Panc1 (cell line): Measurements from ENCODE around the gene FILIP1. TPM values are rescaled to one million over a fixed set of nuclear protein-coding genes. Genes with fewer than 3 reads are reported as not detected.

Source experiments
- ATAC-seq: fragments of 200-7000 bp; cut with Tn5 transposase; 2 replicates; pipeline ENCODE4 v1.9.1; 2020; ENCODE audit warnings: mild to moderate bottlenecking, moderate library complexity
- BruUV-seq: library from RNA; stranded (reverse); fragments of 400-500 nt; replicated peaks from 2 replicates; lab custom pipeline; 2021; lab: Mats Ljungman, UMichigan
- CTCF ChIA-PET: fragments of 300-600 bp; sonication (Branson Sonifier 250); formaldehyde crosslinking; loops from one replicate; lab custom pipeline; 2022; ENCODE audit warnings: antibody characterized with exemption; lab: Charles Lee
- POLR2A ChIA-PET: fragments of 300-600 bp; sonication (Branson Sonifier 250); formaldehyde crosslinking; loops from one replicate; lab custom pipeline; 2022; ENCODE audit warnings: antibody characterized with exemption; lab: Charles Lee
- DNase-seq: peaks from one replicate; pipeline ENCODE4 v3.0.0-alpha.2; 2010; ENCODE audit warnings: low read depth, low spot score
- H3K27ac ChIP-seq: 2 replicates; pipeline ENCODE4 v1.5.1; 2011; ENCODE audit warnings: mild to moderate bottlenecking, low read length, inconsistent platforms
- H3K27me3 ChIP-seq: fragments of 200-500 bp; sonication (Bioruptor generic); 2 replicates; pipeline ENCODE4 v1.6.0; 2014; ENCODE audit warnings: low read length, inconsistent platforms; ENCODE audit not compliant: control insufficient read depth, insufficient read depth
- H3K36me3 ChIP-seq: fragments of 200-500 bp; sonication (Bioruptor generic); 2 replicates; pipeline ENCODE4 v1.5.1; 2014; ENCODE audit warnings: inconsistent platforms, mild to moderate bottlenecking, low read length, moderate library complexity; ENCODE audit not compliant: control insufficient read depth, insufficient read depth
- H3K4me1 ChIP-seq: 2 replicates; pipeline ENCODE4 v1.5.1; 2011; ENCODE audit warnings: inconsistent platforms, mild to moderate bottlenecking, low read length, moderate library complexity; ENCODE audit not compliant: control insufficient read depth, insufficient read depth
- H3K4me3 ChIP-seq, 2 experiments: 2 replicates each; pipeline ENCODE4 v1.5.1; 2011 to 2012; ENCODE audit warnings: low read depth in 2 of 2, low read length in 2 of 2, mild to moderate bottlenecking in 2 of 2, inconsistent platforms in 1 of 2, moderate library complexity in 1 of 2
- H3K9me3 ChIP-seq: fragments of 200-500 bp; sonication (Bioruptor generic); 2 replicates; pipeline ENCODE4 v1.5.1; 2014; ENCODE audit warnings: low read depth, mild to moderate bottlenecking, inconsistent platforms, low read length, moderate library complexity; ENCODE audit not compliant: control insufficient read depth, insufficient read depth
- CTCF ChIP-seq: fragments of 450-650 bp; IDR thresholded peaks from 2 replicates; pipeline ENCODE4 v1.5.1; 2017; ENCODE audit warnings: mild to moderate bottlenecking
- POLR2AphosphoS5 ChIP-seq: IDR thresholded peaks from 2 replicates; pipeline ENCODE4 v1.6.1; 2012; ENCODE audit warnings: mild to moderate bottlenecking, low read depth, low read length, moderate library complexity
- REST ChIP-seq, 2 experiments: IDR thresholded peaks; 2 replicates each; pipeline ENCODE4 v1.6.1; 2011 to 2012; ENCODE audit warnings: low read depth in 2 of 2, control low read depth in 1 of 2, low read length in 1 of 2, mild to moderate bottlenecking in 1 of 2, moderate library complexity in 1 of 2; ENCODE audit not compliant: insufficient read depth in 1 of 2
- SIN3A ChIP-seq: IDR thresholded peaks from 2 replicates; pipeline ENCODE4 v1.6.1; 2012; ENCODE audit warnings: low read depth, mild to moderate bottlenecking, low read length, moderate library complexity, borderline replicate concordance; ENCODE audit not compliant: insufficient read depth
- TCF7L2 ChIP-seq: IDR thresholded peaks from 2 replicates; pipeline ENCODE4 v1.6.1; 2011; ENCODE audit warnings: mild to moderate bottlenecking, low read depth, low read length, inconsistent platforms
- in situ Hi-C: cut with HindIII; loops from 2 replicates; pipeline ENCODE4 v1.10.0; 2016; ENCODE audit warnings: low sequenced_read_pairs, low pct_unique_long_range_greater_than_20kb
- intact Hi-C: fragments of 100-400 bp; cut with micrococcal nuclease; formaldehyde crosslinking; loops from one replicate; pipeline ENCODE4 v1.10.0; 2022; ENCODE audit not compliant: unreplicated experiment
- total RNA-seq: library from RNA; stranded (reverse); gene quantifications from one replicate; pipeline ENCODE4 v1.2.1, GENCODE V29; 2021; ENCODE audit not compliant: unreplicated experiment

The FILIP1 gene
- total RNA-seq, 1 experiment from 2014 or later, result 0.26 TPM

- intact Hi-C loops, result no loop called here
- H3K9me3 ChIP-seq, result no peaks in the 10 kb centered on the region
- TF ChIP-seq POLR2AphosphoS5 (no peak), SIN3A (no peak), TCF7L2 (no peak), REST (IDR thresholded peaks at IDR 0.05; ENCODE audit: insufficient read depth in 1 of 2, low read depth in 2 of 2, low read length in 1 of 2) (no peak), CTCF (no peak)
- H3K4me1 ChIP-seq, result no peaks in the 10 kb centered on the region
- H3K36me3 ChIP-seq, result no peaks in the 10 kb centered on the region
- ChIA-PET POLR2A (interaction anchor here (0.5 kb wide), 1 partner anchor 9 kb away, joined by 13 read pairs; no protein-coding TSS in a partner anchor), CTCF (interaction anchor here (1.1 kb wide), 1 partner anchor 29 kb away, joined by 3 read pairs; no protein-coding TSS in a partner anchor)
- H3K4me3 ChIP-seq, result no peak overlapping the region
- no peak overlapping the region for H3K27ac ChIP-seq
- ATAC-seq (no peak), DNase-seq (no peak)
- BruUV-seq, result no TSS peak
- no peaks in the 10 kb centered on the region for H3K27me3 ChIP-seq
- in situ Hi-C loops, result no loop called here
Measured at GRCh38 chr6:75326557-75327258, 166.9 kb downstream of the FILIP1 start.

GRCh38 chr6:75318900-75319299 lies 174.7 kb downstream of the FILIP1 start:
- intact Hi-C loops, result no loop called here
- in situ Hi-C loops, result no loop called here
- Histone ChIP-seq H3K9me3 (no peaks in the 10 kb centered on the region), H3K4me3 (no peak overlapping the region), H3K27me3 (no peaks in the 10 kb centered on the region), H3K27ac (no peak overlapping the region), H3K4me1 (no peaks in the 10 kb centered on the region), H3K36me3 (no peaks in the 10 kb centered on the region)
- ATAC-seq (no peak), DNase-seq (no peak)
- POLR2A ChIA-PET, result no interaction called here
- TF ChIP-seq TCF7L2 (no peak), POLR2AphosphoS5 (no peak), CTCF (no peak), SIN3A (no peak), REST (IDR thresholded peaks at IDR 0.05; ENCODE audit: insufficient read depth in 1 of 2, low read depth in 2 of 2, low read length in 1 of 2) (no peak)
- CTCF ChIA-PET, result no interaction called here
- BruUV-seq, result no TSS peak
